ENCODE measurements around the gene BSCL2. TPM values are rescaled to one million over a fixed set of nuclear protein-coding genes. Genes with fewer than 3 reads are reported as not detected.

Gene BSCL2
- total and polyA plus RNA-seq, 2 of the 13 experiments (the other 11 are each of a cell fraction or from before 2014, with no cell fraction given) = 19.5 to 21.1 TPM

DNA sequence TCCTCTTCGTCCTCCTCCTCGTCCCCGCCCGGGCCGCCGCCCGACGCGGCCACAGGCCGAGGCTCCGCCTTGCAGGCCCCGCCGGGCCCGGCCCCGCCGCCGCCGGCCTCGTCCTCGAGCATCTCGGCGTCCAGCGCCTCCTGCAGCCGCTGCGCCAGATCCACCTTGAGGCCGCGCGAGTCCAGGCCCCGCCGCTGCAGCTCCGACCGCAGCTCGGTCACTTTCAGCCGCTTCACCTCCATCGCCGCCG is 19.6 kb upstream of the BSCL2 start (continued):
- TF ChIP-seq ZNF121 (CRISPR knock-in tag; IDR thresholded peaks at IDR 0.05) (0 out of 2 replicates have a peak, but pooled peaks have one; percentile 2), ZNF883 (CRISPR knock-in tag; IDR thresholded peaks at IDR 0.05; ENCODE audit: not compliant biosample characterization) (peak; percentile 12), GTF3A (CRISPR knock-in tag; conservative IDR thresholded peaks at IDR 0.05) (no peak), BATF2 (CRISPR knock-in tag; IDR thresholded peaks at IDR 0.05) (no peak), ZBTB7A (CRISPR knock-in tag; IDR thresholded peaks at IDR 0.05) (0 out of 2 replicates have a peak, but pooled peaks have one; percentile 12), SMAD9 (CRISPR knock-in tag; IDR thresholded peaks at IDR 0.05) (no peak), DBP (CRISPR knock-in tag; IDR thresholded peaks at IDR 0.05; ENCODE audit: not compliant biosample characterization) (no peak), ZNF224 (CRISPR knock-in tag; IDR thresholded peaks at IDR 0.05) (0 out of 2 replicates have a peak, but pooled peaks have one; percentile 69), MAZ (IDR thresholded peaks at IDR 0.05; ENCODE audit: borderline replicate concordance, low read depth, low read length) (0 out of 2 replicates have a peak, but pooled peaks have one; percentile 56), MAZ (CRISPR knock-in tag; IDR thresholded peaks at IDR 0.05; ENCODE audit: low read depth) (no peak), MZF1 (CRISPR knock-in tag; IDR thresholded peaks at IDR 0.05; ENCODE audit: borderline replicate concordance) (no peak), ZNF263 (CRISPR knock-in tag; IDR thresholded peaks at IDR 0.05) (peak; percentile 77; the same call in 1 of the 2 replicates)

Measured in HepG2 (cell line).